Kidney glomerular epithelial cell (primary cell): ENCODE results near the gene SQSTM1.
"Not testable (repeated sequence)": the region's sequence is repeated elsewhere in the genome, so short reads cannot be mapped to it uniquely, and the experiment has no call there.

Source experiments
- DNase-seq: peaks from one replicate; lab custom pipeline; 2025; lab: John Stamatoyannopoulos, UW

Gene SQSTM1

GRCh38 chr5:179858586-179859427, 38.1 kb downstream of the SQSTM1 start, which contains the start of gene MRNIP:
Gene MRNIP (minus strand): TSS chr5:179858817. CDS start chr5:179858796, 21 bp downstream.
- DNase-seq = peak; percentile 97

DNA sequence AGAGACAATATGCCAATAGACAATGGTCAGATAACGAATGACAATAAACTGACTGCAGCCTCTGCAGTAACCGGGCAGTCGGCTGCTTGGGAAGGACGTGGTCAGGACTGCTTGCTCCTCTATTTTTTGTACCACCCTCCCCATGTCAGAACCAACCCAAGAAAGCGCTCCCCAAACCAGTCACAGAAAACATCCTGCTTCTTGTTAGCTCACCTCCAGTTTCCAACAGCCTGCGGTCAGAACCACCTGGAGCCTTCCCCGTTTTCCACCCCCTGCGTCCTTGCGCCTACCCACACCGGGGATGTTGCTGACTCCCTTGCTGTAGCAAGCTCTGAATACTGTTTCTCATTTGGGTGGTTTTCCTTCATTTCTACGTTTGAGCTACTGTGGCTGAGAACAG, 39.6 kb downstream of the SQSTM1 start:
- no peak for DNase-seq

DNA sequence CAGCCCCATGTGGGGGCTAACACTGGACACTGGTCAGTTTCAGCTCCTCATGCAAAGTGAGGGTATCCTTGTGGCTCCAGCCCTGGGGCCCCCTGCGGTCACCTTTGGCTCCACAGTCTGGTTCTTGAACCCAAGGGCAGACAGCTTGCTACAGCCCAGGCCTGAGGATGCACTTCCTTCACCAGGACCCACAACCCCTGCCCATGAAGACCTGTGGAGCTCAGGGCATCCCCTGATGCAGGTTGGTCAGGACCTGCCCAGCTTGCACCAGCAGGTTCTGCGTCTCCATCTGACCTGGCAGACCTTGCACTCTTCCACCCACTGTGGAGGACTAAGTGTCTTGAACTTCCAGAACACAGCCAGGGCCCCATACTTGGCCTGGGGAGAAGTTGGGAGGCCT, 41.6 kb downstream of the SQSTM1 start:
- no peak for DNase-seq

DNA sequence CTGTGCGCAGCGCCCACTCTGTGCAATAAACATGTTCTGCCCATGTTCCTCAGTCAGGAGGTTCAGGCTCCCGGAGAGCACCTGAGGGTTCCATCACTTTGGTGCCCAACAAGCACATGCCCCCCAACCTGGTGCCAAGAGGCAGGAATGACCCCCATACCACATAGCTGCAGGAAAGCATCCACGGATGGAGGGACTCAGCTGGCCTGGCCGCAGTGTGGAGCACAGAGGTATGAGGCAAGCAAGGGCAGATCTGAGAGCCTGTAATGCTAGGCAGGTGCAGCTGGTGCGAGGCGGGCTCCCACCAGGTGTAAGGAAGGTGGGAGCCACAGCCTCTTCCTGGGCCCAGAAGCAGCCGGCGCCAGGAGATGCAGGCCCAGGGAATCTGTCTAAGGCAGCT, 42.2 kb downstream of the SQSTM1 start:
- no peak for DNase-seq

GRCh38 chr5:179863449-179864085, 42.9 kb downstream of the SQSTM1 start:
- no peak for DNase-seq

GRCh38 chr5:179864686-179865085, 44.0 kb downstream of the SQSTM1 start:
- DNase-seq = no peak

- no peak for DNase-seq
Observed at GRCh38 chr5:179865491-179866240, 45.0 kb downstream of the SQSTM1 start.

- DNase-seq = no peak
Observed at GRCh38 chr5:179866241-179867078, 45.8 kb downstream of the SQSTM1 start.

DNA sequence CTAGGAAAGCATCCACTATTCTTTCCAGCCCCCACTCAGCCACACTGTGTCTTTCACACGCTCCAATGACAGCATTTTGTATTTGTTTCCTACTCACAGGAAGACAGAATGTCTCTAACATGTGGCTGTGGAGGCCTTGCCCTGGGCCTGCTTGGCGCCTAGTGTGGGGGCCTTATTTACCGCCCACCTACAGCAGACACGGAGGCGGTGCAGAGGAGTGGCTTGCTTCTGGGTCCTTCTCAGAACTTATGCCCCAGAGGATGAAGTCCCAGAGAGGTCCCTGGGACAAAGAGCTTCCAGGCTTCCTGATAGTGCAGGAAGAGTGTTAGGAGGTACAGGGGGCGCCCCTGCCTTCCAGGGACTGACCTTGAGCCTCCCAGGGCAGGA, 46.4 kb downstream of the SQSTM1 start:
- no peak for DNase-seq

DNA sequence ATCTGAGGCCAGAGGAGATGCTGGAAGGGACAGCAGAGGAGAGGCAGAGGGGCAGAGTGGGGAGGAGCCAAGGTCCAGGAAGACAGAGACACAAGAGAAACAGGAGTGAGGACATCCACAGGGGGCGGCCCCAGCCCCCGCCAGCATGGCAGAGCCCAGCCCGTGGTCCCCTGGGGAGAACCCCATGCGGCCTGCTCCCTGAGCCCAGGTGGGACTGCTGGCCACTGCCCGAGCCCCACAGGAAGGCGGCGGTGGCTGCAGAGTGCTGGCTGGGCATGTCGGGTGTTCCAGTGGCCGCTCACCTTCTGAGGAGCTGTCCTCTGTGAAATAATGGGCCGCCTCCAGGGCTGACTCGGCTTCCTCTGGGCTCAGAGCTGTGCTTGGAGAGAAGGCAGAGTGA, 46.8 kb downstream of the SQSTM1 start:
- DNase-seq = no peak

GRCh38 chr5:179868541-179868940, 47.8 kb downstream of the SQSTM1 start:
- DNase-seq = no peak

GRCh38 chr5:179869101-179869500, 48.4 kb downstream of the SQSTM1 start:
- DNase-seq = no peak

DNA sequence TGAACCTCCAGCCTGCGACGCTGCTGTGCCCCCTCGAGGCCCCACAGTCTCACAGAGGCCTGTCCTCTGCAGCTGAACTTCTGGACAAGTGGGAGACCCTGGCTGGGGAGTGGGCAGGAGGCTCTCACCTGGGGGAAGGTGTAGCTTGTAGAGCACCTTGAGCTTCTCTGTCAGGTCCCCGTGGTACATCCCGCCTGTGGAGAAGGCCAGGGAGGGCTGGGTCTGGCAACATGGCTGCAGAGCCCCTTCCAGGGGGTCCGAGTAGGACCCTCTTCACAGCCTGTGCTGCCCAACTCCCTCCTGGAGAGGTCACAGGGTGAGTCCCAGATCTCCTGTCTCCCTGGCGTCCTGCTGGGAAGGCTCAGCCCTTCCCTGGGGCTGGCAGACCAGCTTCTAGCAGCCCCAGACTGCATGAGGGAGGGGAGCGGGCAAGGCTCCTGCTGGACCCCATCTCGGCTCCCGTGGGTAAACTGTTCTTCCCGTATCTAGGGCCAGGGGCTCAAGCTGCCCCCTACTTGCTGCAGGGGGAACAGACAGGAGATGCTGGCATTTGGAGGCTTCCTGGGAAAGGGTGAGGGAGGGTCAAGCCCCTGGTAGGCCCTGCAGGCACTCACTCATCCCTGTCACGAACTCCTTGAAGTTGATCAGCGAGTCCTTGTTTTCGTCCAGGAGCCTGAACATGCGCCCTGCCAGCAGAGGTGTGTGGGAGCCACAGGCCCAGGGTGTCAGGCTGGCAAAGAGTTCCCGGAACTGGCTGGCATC, 49.1 kb downstream of the SQSTM1 start:
- no peak for DNase-seq

DNA sequence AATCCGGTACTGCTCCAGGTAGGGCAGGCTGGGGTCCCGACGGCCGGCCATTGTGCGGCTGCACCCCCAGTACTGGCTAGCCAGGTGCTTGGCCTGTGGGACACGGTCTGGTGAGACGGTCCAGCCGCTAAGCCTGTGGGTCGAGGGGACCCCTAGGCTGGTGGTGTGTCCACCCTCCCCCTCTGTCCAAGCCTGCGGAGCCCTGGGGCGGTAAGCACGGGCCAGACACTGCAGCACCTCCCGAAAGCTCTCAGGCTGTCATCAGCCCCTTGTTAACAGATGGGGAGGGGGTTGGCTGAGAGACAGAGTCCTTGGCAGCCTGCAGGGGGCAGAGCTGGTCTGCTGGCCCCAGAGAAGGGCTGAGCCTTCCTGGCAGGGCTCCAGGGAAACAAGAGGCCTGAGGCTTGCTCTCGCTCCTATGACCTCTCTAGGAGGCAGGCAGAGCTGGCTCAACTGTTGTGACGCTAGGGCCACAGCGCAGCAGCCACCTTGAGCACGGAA, 49.7 kb downstream of the SQSTM1 start:
- DNase-seq = no peak

GRCh38 chr5:179870952-179871351, 50.2 kb downstream of the SQSTM1 start:
- no peak for DNase-seq

- DNase-seq = not testable (repeated sequence)
Observed at GRCh38 chr5:179871533-179871932, 50.8 kb downstream of the SQSTM1 start.

DNA sequence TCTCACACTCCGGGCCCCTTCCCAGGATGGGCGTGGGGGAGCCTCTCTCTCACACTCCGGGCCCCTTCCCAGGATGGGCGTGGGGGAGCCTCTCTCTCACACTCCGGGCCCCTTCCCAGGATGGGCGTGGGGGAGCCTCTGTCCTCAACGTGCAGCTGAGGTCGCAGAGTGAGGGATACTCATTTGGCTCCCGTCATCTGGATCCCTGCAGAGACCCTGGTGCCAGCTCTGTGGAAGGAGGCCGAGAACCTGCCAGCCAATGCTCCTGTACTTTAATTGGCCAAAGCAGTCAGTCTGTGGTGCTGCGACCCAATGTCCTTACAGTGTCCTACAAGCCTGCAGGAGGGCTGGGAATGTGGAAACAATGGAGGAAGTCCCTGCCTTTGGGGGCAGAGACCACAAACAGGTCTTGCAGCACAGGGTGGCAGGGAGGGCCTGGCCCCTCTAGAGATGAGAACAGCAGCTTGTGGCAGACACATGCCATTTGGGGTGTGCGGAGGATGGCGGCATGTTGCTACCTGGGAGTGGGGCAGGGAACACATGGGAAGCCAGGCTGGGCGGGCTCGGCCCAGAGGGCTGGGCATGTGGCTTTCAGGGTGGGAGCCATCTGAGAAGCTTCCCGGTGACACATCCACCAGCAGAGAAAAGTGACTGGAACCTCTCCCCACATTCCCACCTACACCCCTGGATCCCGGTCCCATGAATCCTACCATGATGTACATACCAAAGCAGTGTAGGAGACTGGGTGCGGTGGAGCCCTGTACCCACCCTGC, 51.5 kb downstream of the SQSTM1 start:
- no peak for DNase-seq

- no peak for DNase-seq
Observed at GRCh38 chr5:179872828-179873575, 52.3 kb downstream of the SQSTM1 start.

DNA sequence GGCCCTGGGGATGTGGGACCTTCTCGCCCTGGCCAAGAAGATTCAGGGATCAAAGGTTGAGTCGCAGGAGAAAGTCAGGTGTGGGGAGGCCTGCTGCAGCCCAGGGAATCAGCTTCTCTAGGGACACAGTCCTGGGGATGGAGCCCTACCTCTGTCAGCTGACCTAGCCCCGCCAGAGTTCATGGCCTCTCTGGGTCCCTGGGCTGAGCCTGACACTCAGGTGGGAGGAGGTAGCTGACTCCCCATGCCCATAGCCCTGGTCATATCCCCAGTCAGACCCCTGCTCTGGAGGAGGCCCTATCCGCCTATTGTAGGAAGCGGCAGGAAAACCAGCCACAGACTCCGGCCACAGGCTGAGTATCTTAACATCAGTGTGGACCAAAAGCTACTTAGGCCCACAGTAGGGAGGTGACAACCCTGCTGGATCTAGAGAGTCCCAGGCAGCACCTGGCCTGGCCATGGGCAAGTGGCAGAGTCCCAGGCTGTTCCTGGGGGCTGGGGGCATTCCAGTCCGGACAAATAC, 52.9 kb downstream of the SQSTM1 start:
- DNase-seq = no peak
